ENCODE measurements around the gene PIGU.

GRCh38 chr20:34621036-34621343, 55.9 kb downstream of the PIGU start:
- no peak for TF ChIP-seq POLR2AphosphoS5 (IDR thresholded peaks at IDR 0.05)
- no peak for TF ChIP-seq CTCF (IDR thresholded peaks at IDR 0.05)
- TF ChIP-seq EP300 (IDR thresholded peaks at IDR 0.05) = no peak
- TF ChIP-seq POLR2A (IDR thresholded peaks at IDR 0.05) = no peak

Data from stomach (tissue), 4 donors.